Esophagus muscularis mucosa (tissue), 4 donors: ENCODE results near the gene PCDH1. TPM values are rescaled to one million over a fixed set of nuclear protein-coding genes. Genes with fewer than 3 reads are reported as not detected.

Source experiments
- DNase-seq: peaks from one replicate; pipeline ENCODE4 v3.0.0-alpha.2; 2017; ENCODE audit errors: extremely low spot score
- H3K27ac ChIP-seq, 4 donors: fragments of 200-600 bp; sonication (generic); replicated peaks in 1 of 4; 1 replicate in 3 of 4; 2 replicates in 1 of 4; pipeline ENCODE4 v1.5.1; 2016 to 2019; ENCODE audit warnings: mild to moderate bottlenecking in 1 of 4
- H3K27me3 ChIP-seq, 4 donors: fragments of 200-600 bp; sonication (generic); one replicate each; pipeline versions ENCODE4 v1.5.1 to v1.6.0; 2016 to 2019
- H3K36me3 ChIP-seq, 4 donors: fragments of 200-600 bp; sonication (generic); one replicate each; pipeline ENCODE4 v1.5.1; 2016 to 2019
- H3K4me1 ChIP-seq, 4 donors: fragments of 200-600 bp; sonication (generic); one replicate each; pipeline ENCODE4 v1.5.1; 2016 to 2019
- H3K4me3 ChIP-seq, 4 donors: fragments of 200-600 bp; sonication (generic); 1 replicate in 2 of 4; 2 replicates in 2 of 4; pipeline ENCODE4 v1.5.1; 2016 to 2019; ENCODE audit warnings: mild to moderate bottlenecking in 4 of 4, moderate library complexity in 1 of 4
- H3K9me3 ChIP-seq, 4 donors: fragments of 200-600 bp; sonication (generic); 1 replicate in 3 of 4; 2 replicates in 1 of 4; pipeline ENCODE4 v1.5.1; 2016 to 2019
- EP300 ChIP-seq: sonication (generic); formaldehyde crosslinking; IDR thresholded peaks from one replicate; pipeline ENCODE4 v1.6.1; 2017; ENCODE audit warnings: antibody characterized with exemption
- POLR2A ChIP-seq: fragments of 450-650 bp; IDR thresholded peaks from one replicate; pipeline ENCODE4 v1.6.1; 2017; ENCODE audit warnings: antibody characterized with exemption, moderate library complexity, mild to moderate bottlenecking, low read depth
- POLR2AphosphoS5 ChIP-seq, 2 donors: sonication (generic); formaldehyde crosslinking; IDR thresholded peaks; one replicate each; pipeline ENCODE4 v1.6.1; 2017; ENCODE audit warnings: antibody characterized with exemption in 2 of 2
- WGBS: methylation state at CpG from one replicate; pipeline ENCODE4 v1.1.5; 2018; 5-methylcytosine and 5-hydroxymethylcytosine counted together
- intact Hi-C: fragments of 100-400 bp; cut with DNase I; formaldehyde crosslinking; loops from one replicate; pipeline ENCODE4 v1.15.1; 2023
- total RNA-seq, 4 donors: library from RNA; depleted of rRNA; stranded (reverse); fragments of >200 nt; gene quantifications; one replicate each; pipeline versions ENCODE4 v1.1.0 to v1.2.1, GENCODE V29; 2016
- TF ChIP-seq, protein P1 (sequence below), 3 experiments: fragments of 200-600 bp in 2 of 3; fragments of 450-650 bp in 1 of 3; sonication (generic) in 2 of 3; IDR thresholded peaks; one replicate each; pipeline ENCODE4 v1.5.1; 2017 to 2019; ENCODE audit warnings: antibody characterized with exemption in 3 of 3, mild to moderate bottlenecking in 2 of 3, moderate library complexity in 1 of 3

Gene PCDH1
- total RNA-seq, 4 donors from 2014 or later, result 18.7 to 57.8 (median 38.2) TPM

DNA sequence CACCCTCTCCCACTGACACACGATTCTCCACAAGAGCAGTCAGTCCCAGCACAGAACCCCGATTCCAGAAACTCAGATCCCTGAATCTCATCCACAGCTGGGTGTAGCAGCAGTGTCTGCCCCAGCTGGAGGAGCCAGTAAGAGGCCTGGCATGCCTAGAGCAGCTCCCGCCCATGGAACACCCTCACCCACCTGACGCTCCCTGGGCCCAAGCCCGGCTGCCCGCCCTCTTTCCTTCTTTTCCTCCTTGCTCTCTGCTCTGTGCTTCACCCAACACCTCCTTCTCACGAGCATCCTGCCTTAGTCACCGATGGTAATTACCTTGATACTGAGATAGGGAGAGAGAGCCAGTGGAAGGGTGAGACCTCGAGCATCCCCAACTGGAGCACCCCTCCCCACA lies 8.7 kb downstream of the PCDH1 start:
- Histone ChIP-seq H3K4me1 (peaks cover 4 to 34% (median 25%) of the 10 kb centered on the region in 4 donors), H3K27ac (no peak overlapping the region), H3K36me3 (peaks cover 0 to 48% (median 18%) of the 10 kb centered on the region in 4 donors), H3K9me3 (no peaks in the 10 kb centered on the region), H3K4me3 (no peak overlapping the region), H3K27me3 (peaks cover 0 to 30% (median 3%) of the 10 kb centered on the region in 4 donors)
- intact Hi-C loops, result no loop called here
- TF ChIP-seq EP300 (no peak), POLR2A (no peak)
- TF ChIP-seq, protein P1, sequence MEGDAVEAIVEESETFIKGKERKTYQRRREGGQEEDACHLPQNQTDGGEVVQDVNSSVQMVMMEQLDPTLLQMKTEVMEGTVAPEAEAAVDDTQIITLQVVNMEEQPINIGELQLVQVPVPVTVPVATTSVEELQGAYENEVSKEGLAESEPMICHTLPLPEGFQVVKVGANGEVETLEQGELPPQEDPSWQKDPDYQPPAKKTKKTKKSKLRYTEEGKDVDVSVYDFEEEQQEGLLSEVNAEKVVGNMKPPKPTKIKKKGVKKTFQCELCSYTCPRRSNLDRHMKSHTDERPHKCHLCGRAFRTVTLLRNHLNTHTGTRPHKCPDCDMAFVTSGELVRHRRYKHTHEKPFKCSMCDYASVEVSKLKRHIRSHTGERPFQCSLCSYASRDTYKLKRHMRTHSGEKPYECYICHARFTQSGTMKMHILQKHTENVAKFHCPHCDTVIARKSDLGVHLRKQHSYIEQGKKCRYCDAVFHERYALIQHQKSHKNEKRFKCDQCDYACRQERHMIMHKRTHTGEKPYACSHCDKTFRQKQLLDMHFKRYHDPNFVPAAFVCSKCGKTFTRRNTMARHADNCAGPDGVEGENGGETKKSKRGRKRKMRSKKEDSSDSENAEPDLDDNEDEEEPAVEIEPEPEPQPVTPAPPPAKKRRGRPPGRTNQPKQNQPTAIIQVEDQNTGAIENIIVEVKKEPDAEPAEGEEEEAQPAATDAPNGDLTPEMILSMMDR (IDR thresholded peaks at IDR 0.05), result no peak
- DNase-seq, result no peak
- 70% methylated on average over 8 of the region's 9 CpGs for WGBS

DNA sequence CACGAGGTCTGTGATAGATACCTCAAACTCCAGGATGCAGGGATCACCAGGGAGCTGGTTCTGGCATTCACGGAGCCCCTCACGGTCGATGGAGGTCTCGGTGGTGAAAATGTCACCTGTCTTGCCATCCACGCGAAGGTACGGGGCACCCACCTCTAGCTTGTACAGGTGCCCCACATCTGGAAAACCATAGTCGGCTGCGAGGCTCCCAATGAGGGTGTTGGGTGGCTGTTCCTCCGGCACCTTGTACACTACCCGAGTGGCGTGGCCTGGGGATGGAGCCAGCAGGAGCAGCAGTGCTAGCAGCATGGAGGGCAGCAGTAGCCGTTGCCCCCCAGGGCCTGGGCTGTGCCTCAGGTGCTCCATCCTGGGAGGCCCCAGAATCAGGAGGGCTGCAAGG lies 9.2 kb downstream of the PCDH1 start:
- Histone ChIP-seq H3K4me3 (no peak overlapping the region), H3K27me3 (peaks cover 0 to 25% (median under 1%) of the 10 kb centered on the region in 4 donors), H3K9me3 (no peaks in the 10 kb centered on the region), H3K27ac (no peak overlapping the region), H3K4me1 (peaks cover under 1 to 33% (median 25%) of the 10 kb centered on the region in 4 donors), H3K36me3 (peaks cover 0 to 53% (median 23%) of the 10 kb centered on the region in 4 donors)
- 92% methylated on average over 14 of the region's 14 CpGs for WGBS
- TF ChIP-seq POLR2A (no peak), EP300 (no peak), POLR2AphosphoS5 (IDR thresholded peaks at IDR 0.05) (no peak)
- TF ChIP-seq, protein P1 (IDR thresholded peaks at IDR 0.05), result no peak
- intact Hi-C loops, result no loop called here
- DNase-seq, result no peak

DNA sequence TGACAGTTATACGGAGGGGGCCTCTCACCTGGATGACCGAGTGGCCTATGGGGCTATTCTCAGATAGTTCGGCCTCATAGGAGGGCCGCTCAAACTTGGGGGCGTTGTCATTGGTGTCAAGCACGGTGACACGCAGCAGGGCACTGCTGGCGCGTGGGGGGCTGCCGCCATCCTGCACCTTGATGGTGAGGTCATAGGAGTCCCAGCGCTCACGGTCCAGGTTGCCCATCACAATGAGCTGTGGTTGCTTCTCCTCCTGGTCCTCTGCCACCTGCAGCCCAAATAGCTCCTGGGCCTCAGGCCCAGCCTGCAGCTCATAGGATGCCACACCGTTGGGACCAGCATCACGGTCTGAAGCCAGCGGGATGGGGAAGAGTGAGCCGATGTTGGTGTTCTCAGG lies 9.7 kb downstream of the PCDH1 start:
- Histone ChIP-seq H3K27me3 (peaks cover 0 to 21% (median 0%) of the 10 kb centered on the region in 4 donors), H3K4me1 (peaks cover 0 to 29% (median 25%) of the 10 kb centered on the region in 4 donors), H3K9me3 (no peaks in the 10 kb centered on the region), H3K27ac (no peak overlapping the region), H3K36me3 (peaks cover 0 to 58% (median 26%) of the 10 kb centered on the region in 4 donors), H3K4me3 (no peak overlapping the region)
- WGBS, result 92% methylated on average over 4 of the region's 16 CpGs
- no peak for DNase-seq
- no peak for TF ChIP-seq POLR2AphosphoS5 (IDR thresholded peaks at IDR 0.05)
- no peak for TF ChIP-seq EP300
- TF ChIP-seq, protein P1 (IDR thresholded peaks at IDR 0.05), result no peak
- TF ChIP-seq POLR2A, result no peak
- intact Hi-C loops, result no loop called here

DNA sequence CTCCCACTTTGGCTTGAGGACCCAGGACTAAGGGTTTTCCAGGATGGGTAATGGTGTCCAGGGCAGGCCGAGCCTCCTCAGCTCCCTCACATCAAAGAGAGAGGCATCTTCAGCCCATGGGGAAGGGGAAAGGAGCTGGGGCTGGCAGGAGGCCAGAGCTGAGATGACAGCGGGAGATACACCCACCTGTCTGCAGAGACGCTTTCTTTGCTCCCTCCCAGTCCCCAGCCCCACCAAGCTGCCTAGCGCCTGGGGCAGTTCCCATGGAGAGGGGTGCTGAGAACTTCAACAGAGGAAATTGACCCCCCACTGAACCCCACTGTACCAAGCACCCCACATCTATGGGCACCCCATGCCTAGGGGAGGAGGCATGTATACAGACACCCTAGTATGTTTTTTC lies 10.6 kb downstream of the PCDH1 start:
- 43% methylated on average over 3 of the region's 4 CpGs for WGBS
- Histone ChIP-seq H3K27me3 (peaks cover 0 to 21% (median 0%) of the 10 kb centered on the region in 4 donors), H3K36me3 (peaks cover 0 to 66% (median 35%) of the 10 kb centered on the region in 4 donors), H3K27ac (no peak overlapping the region), H3K4me3 (no peak overlapping the region), H3K4me1 (peaks cover 5 to 25% (median 20%) of the 10 kb centered on the region in 4 donors), H3K9me3 (no peaks in the 10 kb centered on the region)
- TF ChIP-seq POLR2AphosphoS5 (IDR thresholded peaks at IDR 0.05) (no peak), EP300 (no peak), POLR2A (no peak)
- TF ChIP-seq, protein P1 (IDR thresholded peaks at IDR 0.05), result no peak
- DNase-seq, result no peak
- intact Hi-C loops, result no loop called here

DNA sequence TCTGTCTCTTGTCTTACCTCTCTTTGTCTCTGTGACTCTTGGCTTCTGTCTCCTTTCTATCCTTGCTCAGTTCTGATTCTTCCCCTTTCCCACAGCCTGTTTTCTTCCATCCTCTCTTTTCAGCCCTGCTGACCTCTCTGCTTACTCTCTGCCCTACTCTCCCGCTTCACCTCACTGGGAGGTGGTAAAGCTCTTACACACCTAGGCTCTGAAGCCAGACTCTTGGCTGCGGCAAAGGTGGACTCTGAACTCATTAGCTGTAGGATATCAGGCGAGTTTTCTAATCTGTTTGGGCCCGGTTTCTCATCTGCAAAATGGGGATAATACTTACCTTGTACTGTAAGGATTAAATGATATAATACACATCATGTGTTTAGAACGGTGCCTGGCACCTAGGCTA lies 11.1 kb downstream of the PCDH1 start:
- peaks cover 0 to 72% (median 36%) of the 10 kb centered on the region in 4 donors for H3K36me3 ChIP-seq
- no peak for DNase-seq
- WGBS, result 87% methylated on average over 5 of the region's 5 CpGs
- no peak overlapping the region for H3K27ac ChIP-seq
- no peaks in the 10 kb centered on the region for H3K9me3 ChIP-seq
- H3K27me3 ChIP-seq, result peaks cover 0 to 23% (median 0%) of the 10 kb centered on the region in 4 donors
- H3K4me1 ChIP-seq, result peaks cover 5 to 20% (median 17%) of the 10 kb centered on the region in 4 donors
- intact Hi-C loops, result no loop called here
- TF ChIP-seq POLR2A (no peak), POLR2AphosphoS5 (IDR thresholded peaks at IDR 0.05) (no peak), EP300 (no peak)
- TF ChIP-seq, protein P1 (IDR thresholded peaks at IDR 0.05), result no peak
- no peak overlapping the region for H3K4me3 ChIP-seq
